ENCODE measurements around the gene SGCE.

- TF ChIP-seq TAF1 (IDR thresholded peaks at IDR 0.05; ENCODE audit: borderline replicate concordance, insufficient read depth, low read length) = no peak
- TF ChIP-seq REST (IDR thresholded peaks at IDR 0.05; ENCODE audit: insufficient read depth in 1 of 2, low read depth in 2 of 2, low read length in 2 of 2) = no peak
- no peak for TF ChIP-seq POLR2AphosphoS5 (IDR thresholded peaks at IDR 0.05; ENCODE audit: low read depth, low read length)
- TF ChIP-seq SIN3A (IDR thresholded peaks at IDR 0.05; ENCODE audit: borderline replicate concordance, insufficient read depth, low read length) = no peak
- TF ChIP-seq FOXP2 (optimal IDR thresholded peaks at IDR 0.05; ENCODE audit: borderline replicate concordance, extremely low read depth, extremely low read length, insufficient read depth) = no peak
Measured at GRCh38 chr7:94664023-94664422, 8.1 kb upstream of the SGCE start.
